K562 (cell line): ENCODE results near the gene IPO9. TPM values are rescaled to one million over a fixed set of nuclear protein-coding genes. Genes with fewer than 3 reads are reported as not detected.

Source experiments
- ATF3 ChIP-seq, 2 experiments: fragments of 450-650 bp in 1 of 2; sonication (generic) in 1 of 2; formaldehyde crosslinking in 1 of 2; IDR thresholded peaks in 1 of 2; conservative IDR thresholded peaks in 1 of 2; 2 replicates each; pipeline versions ENCODE4 v1.6.1 to v1.8.1; 2016 to 2023; ENCODE audit warnings: mild to moderate bottlenecking in 2 of 2, moderate library complexity in 2 of 2, inconsistent platforms in 1 of 2, missing genetic modification reagents in 1 of 2
- ATF4 ChIP-seq: fragments of 450-650 bp; formaldehyde crosslinking; IDR thresholded peaks from 2 replicates; pipeline ENCODE4 v1.4.0; 2022; ENCODE audit warnings: mild to moderate bottlenecking, moderate library complexity
- E2F3 ChIP-seq: fragments of 250-450 bp; sonication (Bioruptor Pico); IDR thresholded peaks from 2 replicates; pipeline ENCODE4 v1.4.0; 2020; ENCODE audit warnings: mild to moderate bottlenecking
- ELF2 ChIP-seq: fragments of 250-450 bp; sonication (Bioruptor Pico); IDR thresholded peaks from 2 replicates; pipeline ENCODE4 v1.5.0; 2021; ENCODE audit warnings: mild to moderate bottlenecking
- EP300 ChIP-seq: IDR thresholded peaks from 2 replicates; pipeline ENCODE4 v1.6.1; 2012; ENCODE audit warnings: low read length, improper control_type of control experiment
- ESRRA ChIP-seq: fragments of 450-650 bp; IDR thresholded peaks from 2 replicates; pipeline ENCODE4 v1.6.1; 2014; ENCODE audit warnings: low read depth, mild to moderate bottlenecking, moderate library complexity, borderline replicate concordance
- FOXA1 ChIP-seq: fragments of 450-650 bp; IDR thresholded peaks from 2 replicates; pipeline ENCODE4 v1.6.1; 2016; ENCODE audit warnings: mild to moderate bottlenecking, borderline replicate concordance
- JUND ChIP-seq, 2 experiments: IDR thresholded peaks; 2 replicates in 1 of 2; 3 replicates in 1 of 2; pipeline ENCODE4 v1.6.1; 2011; ENCODE audit warnings: borderline replicate concordance in 2 of 2, low read depth in 2 of 2, low read length in 2 of 2, improper control_type of control experiment in 1 of 2, missing biosample characterization in 1 of 2, missing genetic modification characterization in 1 of 2, missing genetic modification reagents in 1 of 2
- MEF2D ChIP-seq: conservative IDR thresholded peaks from 2 replicates; pipeline ENCODE4 v1.6.1; 2016; ENCODE audit warnings: low read depth, missing genetic modification characterization, missing compliant biosample characterization
- NFXL1 ChIP-seq: fragments of 450-650 bp; formaldehyde crosslinking; IDR thresholded peaks from 2 replicates; pipeline ENCODE4 v1.4.0; 2021; ENCODE audit warnings: mild to moderate bottlenecking
- SMAD4 ChIP-seq: fragments of 250-450 bp; sonication (Bioruptor Pico); conservative IDR thresholded peaks from 2 replicates; pipeline ENCODE4 v1.8.0; 2021; ENCODE audit warnings: inconsistent platforms, mild to moderate bottlenecking, moderate library complexity
- TEAD4 ChIP-seq, 2 experiments: sonication (generic) in 1 of 2; formaldehyde crosslinking in 1 of 2; IDR thresholded peaks; 2 replicates each; pipeline versions ENCODE4 v1.6.1 to v1.8.0; 2012 to 2022; ENCODE audit warnings: borderline replicate concordance in 1 of 2, inconsistent platforms in 1 of 2, low read length in 1 of 2, mild to moderate bottlenecking in 1 of 2, missing genetic modification reagents in 1 of 2
- THRB ChIP-seq: fragments of 450-650 bp; formaldehyde crosslinking; conservative IDR thresholded peaks from 2 replicates; pipeline ENCODE4 v1.4.0; 2022; ENCODE audit warnings: mild to moderate bottlenecking, missing genetic modification characterization
- ZBTB17 ChIP-seq: fragments of 450-650 bp; formaldehyde crosslinking; IDR thresholded peaks from 2 replicates; pipeline ENCODE4 v1.4.0; 2020; ENCODE audit warnings: mild to moderate bottlenecking
- ZNF134 ChIP-seq: fragments of 250-450 bp; sonication (Bioruptor Pico); conservative IDR thresholded peaks from 2 replicates; pipeline ENCODE4 v1.4.0; 2020
- ZNF263 ChIP-seq: sonication (generic); formaldehyde crosslinking; IDR thresholded peaks from 2 replicates; pipeline ENCODE4 v1.8.0; 2022; ENCODE audit warnings: mild to moderate bottlenecking, missing genetic modification reagents, borderline replicate concordance
- ZNF408 ChIP-seq: fragments of 250-450 bp; sonication (Bioruptor Pico); IDR thresholded peaks from 2 replicates; pipeline ENCODE4 v1.4.0; 2020; ENCODE audit warnings: low read depth, mild to moderate bottlenecking, moderate library complexity
- ZNF592 ChIP-seq: fragments of 450-650 bp; IDR thresholded peaks from 2 replicates; pipeline ENCODE4 v1.6.1; 2017; ENCODE audit warnings: antibody characterized with exemption, mild to moderate bottlenecking
- polyA plus RNA-seq, 8 experiments: library from polyadenylated mRNA; depleted of rRNA in 4 of 8; stranded (reverse) in 5 of 8; unstranded in 3 of 8; fragments of >200 nt; fragmentation: Nextera tagmentation in 2 of 8; fragmentation: Illumina TruSeq in 1 of 8; extraction: Ambion mirVana in 2 of 8; extraction: Trizol in 1 of 8; gene quantifications; 2 replicates each; pipeline versions ENCODE4 v1.2.1 to v1.2.3, GENCODE V29; 2011 to 2014; ENCODE audit warnings: inconsistent platforms in 1 of 8, missing spikeins in 1 of 8
- total RNA-seq, 7 experiments: library from RNA; depleted of rRNA in 6 of 7; stranded (reverse); fragments of >200 nt in 6 of 7; fragmentation: Illumina TruSeq in 2 of 7; extraction: Trizol in 2 of 7; gene quantifications; 2 replicates each; pipeline versions ENCODE4 v1.2.1 to v1.2.3, GENCODE V29; 2011 to 2021; ENCODE audit warnings: low replicate concordance in 1 of 7

The IPO9 gene
- total and polyA plus RNA-seq, 9 of the 15 experiments (the other 6 are each of a cell fraction or from before 2014, with no cell fraction given): 27.9 to 78.6 (median 43.9) TPM

GRCh38 chr1:201883786-201884185 is 54.8 kb downstream of the IPO9 start (continued):
- TF ChIP-seq ZNF263 (CRISPR knock-in tag) (peak; percentile 54; the same call in 1 of the 2 replicates), ATF4 (peak; percentile 70), ZBTB17 (peak; percentile 64), ELF2 (CRISPR knock-in tag) (0 out of 2 replicates have a peak, but pooled peaks have one; percentile 31), MEF2D (0 out of 2 replicates have a peak, but pooled peaks have one; percentile 44), THRB (0 out of 2 replicates have a peak, but pooled peaks have one; percentile 52), ESRRA (peak; percentile 86), NFXL1 (peak; percentile 84), FOXA1 (no peak), E2F3 (CRISPR knock-in tag) (0 out of 2 replicates have a peak, but pooled peaks have one; percentile 35), EP300 (no peak), ATF3 (IDR thresholded peaks at IDR 0.05) (peak; percentile 87), ATF3 (CRISPR knock-in tag; conservative IDR thresholded peaks at IDR 0.05) (peak; percentile 68; the same call in 1 of the 2 replicates), ZNF408 (CRISPR knock-in tag) (no peak), ZNF134 (0 out of 2 replicates have a peak, but pooled peaks have one; percentile 42), SMAD4 (CRISPR knock-in tag) (peak; percentile 55; the same call in 1 of the 2 replicates), TEAD4 (IDR thresholded peaks at IDR 0.05; ENCODE audit: low read length) (0 out of 2 replicates have a peak, but pooled peaks have one; percentile 34), TEAD4 (CRISPR knock-in tag; IDR thresholded peaks at IDR 0.05; ENCODE audit: borderline replicate concordance) (no peak), JUND (IDR thresholded peaks at IDR 0.05; ENCODE audit: borderline replicate concordance, low read depth, low read length) (peak; percentile 83; the same call in 1 of the 2 replicates), JUND (tag; IDR thresholded peaks at IDR 0.05; ENCODE audit: borderline replicate concordance, low read depth, low read length) (peak; percentile 87; the same call in 2 of the 3 replicates), ZNF592 (peak; percentile 89; the same call in 1 of the 2 replicates)
